Thyroid gland (tissue), 4 donors: ENCODE results near the gene ST3GAL3. TPM values are rescaled to one million over a fixed set of nuclear protein-coding genes. Genes with fewer than 3 reads are reported as not detected.

Experiments
- DNase-seq, 2 donors: peaks; one replicate each; pipeline ENCODE4 v3.0.0-alpha.2; 2019
- H3K27ac ChIP-seq, 3 donors: fragments of 200-600 bp; sonication (generic); 1 replicate in 2 of 3; 2 replicates in 1 of 3; pipeline ENCODE4 v1.5.1; 2016 to 2019; ENCODE audit warnings: mild to moderate bottlenecking in 1 of 3, moderate library complexity in 1 of 3
- H3K27me3 ChIP-seq: fragments of 200-600 bp; sonication (generic); one replicate; pipeline ENCODE4 v1.5.1; 2019
- H3K36me3 ChIP-seq, 2 donors: fragments of 200-600 bp; sonication (generic); one replicate each; pipeline ENCODE4 v1.5.1; 2016 to 2019
- H3K4me1 ChIP-seq, 2 donors: fragments of 200-600 bp; sonication (generic); one replicate each; pipeline ENCODE4 v1.5.1; 2017 to 2019
- H3K4me3 ChIP-seq, 3 donors: fragments of 200-600 bp; sonication (generic); replicated peaks in 1 of 3; 1 replicate in 2 of 3; 2 replicates in 1 of 3; pipeline ENCODE4 v1.5.1; 2016; ENCODE audit warnings: mild to moderate bottlenecking in 1 of 3
- H3K9me3 ChIP-seq: fragments of 200-600 bp; sonication (generic); one replicate; pipeline ENCODE4 v1.5.1; 2017
- CTCF ChIP-seq, 6 experiments: fragments of 200-600 bp in 3 of 6; fragments of 450-650 bp in 3 of 6; sonication (generic) in 3 of 6; IDR thresholded peaks; one replicate each; pipeline ENCODE4 v1.5.1; 2016 to 2019; ENCODE audit warnings: antibody characterized with exemption in 6 of 6, mild to moderate bottlenecking in 2 of 6, inconsistent platforms in 1 of 6, moderate library complexity in 1 of 6
- POLR2A ChIP-seq, 2 donors: fragments of 450-650 bp; IDR thresholded peaks; one replicate each; pipeline ENCODE4 v1.6.1; 2017; ENCODE audit warnings: antibody characterized with exemption in 2 of 2, mild to moderate bottlenecking in 2 of 2, moderate library complexity in 1 of 2
- WGBS, 2 donors: methylation state at CpG; one replicate each; pipeline ENCODE4 v1.1.5; 2017; 5-methylcytosine and 5-hydroxymethylcytosine counted together
- intact Hi-C: fragments of 100-400 bp; cut with DNase I; formaldehyde crosslinking; loops from one replicate; pipeline ENCODE4 v1.15.1; 2023
- total RNA-seq, 4 donors: library from RNA; depleted of rRNA; stranded (reverse); fragments of >200 nt; gene quantifications; one replicate each; pipeline ENCODE4 v1.2.3, GENCODE V29; 2016

ST3GAL3 gene
- total RNA-seq, 4 donors from 2014 or later, result 12.1 to 17.7 (median 14.3) TPM

DNA sequence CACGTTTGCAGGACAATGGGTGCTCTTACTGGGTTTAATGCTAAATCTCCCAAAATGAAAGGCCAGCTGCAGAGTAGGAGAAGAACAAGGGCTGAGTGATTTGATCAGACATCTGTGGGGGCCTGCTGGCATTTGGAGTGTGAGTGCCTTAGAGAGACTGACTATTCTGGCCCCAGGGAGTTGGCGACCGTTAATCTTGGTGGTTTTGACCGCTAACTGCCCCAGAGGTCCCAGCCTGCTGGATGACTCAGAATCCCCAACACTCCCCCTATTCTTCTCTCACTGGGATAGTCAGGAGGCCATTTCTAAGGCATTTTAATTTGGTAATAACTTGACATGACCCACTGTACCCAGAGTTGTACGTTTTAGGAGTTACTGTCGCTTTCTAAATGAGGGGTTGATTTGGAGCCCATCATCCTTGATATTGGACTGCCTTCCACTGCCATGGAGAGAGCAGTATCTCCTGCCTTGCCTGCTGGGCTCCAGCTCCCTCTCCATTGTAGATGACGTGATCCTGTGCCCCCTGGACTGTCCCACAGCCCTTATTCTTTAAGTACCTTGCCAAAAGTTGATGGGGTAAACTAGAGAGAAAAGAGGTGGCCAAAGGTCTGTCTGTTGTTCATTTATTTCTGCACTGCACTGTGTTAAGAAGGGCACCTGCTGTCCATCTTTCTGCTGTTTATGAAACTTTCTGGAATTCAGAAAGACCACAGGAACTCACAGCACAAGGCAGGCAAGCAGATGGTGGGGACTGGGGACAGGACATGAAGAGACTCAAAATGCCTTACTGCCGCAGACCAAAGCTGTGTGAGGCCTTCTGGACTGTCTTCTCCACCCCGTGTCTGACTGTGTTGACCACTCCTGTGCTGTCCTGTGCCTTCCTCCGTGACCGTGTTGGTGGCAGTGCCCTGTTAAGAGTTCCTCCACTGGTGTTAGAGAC is 128.0 kb downstream of the ST3GAL3 start:
- Histone ChIP-seq H3K4me3 (no peak overlapping the region), H3K4me1 (peaks cover 0 to 6% of the 10 kb centered on the region in 2 donors), H3K27me3 (no peaks in the 10 kb centered on the region), H3K36me3 (no peaks in the 10 kb centered on the region), H3K9me3 (no peaks in the 10 kb centered on the region), H3K27ac (no peak overlapping the region)
- TF ChIP-seq POLR2A (IDR thresholded peaks at IDR 0.05) (no peak), CTCF (IDR thresholded peaks at IDR 0.05) (no peak)
- no peak for DNase-seq
- WGBS, 2 donors, result 69 to 71% methylated on average over 11 of the region's 11 CpGs
- intact Hi-C loops, result no loop called here

- no peak overlapping the region for H3K27ac ChIP-seq
- H3K36me3 ChIP-seq, result no peaks in the 10 kb centered on the region
- no peak overlapping the region for H3K4me3 ChIP-seq
- peaks cover 0 to 6% of the 10 kb centered on the region in 2 donors for H3K4me1 ChIP-seq
- intact Hi-C loops, result no loop called here
- H3K9me3 ChIP-seq, result no peaks in the 10 kb centered on the region
- DNase-seq, result peak; percentile 88 to 91
- TF ChIP-seq POLR2A (IDR thresholded peaks at IDR 0.05) (no peak), CTCF (IDR thresholded peaks at IDR 0.05) (no peak)
- WGBS, 2 donors, result 24 to 29% methylated on average over 6 of the region's 6 CpGs
- H3K27me3 ChIP-seq, result no peaks in the 10 kb centered on the region
These were observed 129.1 kb downstream of the ST3GAL3 start for GRCh38 chr1:43836267-43836951.

DNA sequence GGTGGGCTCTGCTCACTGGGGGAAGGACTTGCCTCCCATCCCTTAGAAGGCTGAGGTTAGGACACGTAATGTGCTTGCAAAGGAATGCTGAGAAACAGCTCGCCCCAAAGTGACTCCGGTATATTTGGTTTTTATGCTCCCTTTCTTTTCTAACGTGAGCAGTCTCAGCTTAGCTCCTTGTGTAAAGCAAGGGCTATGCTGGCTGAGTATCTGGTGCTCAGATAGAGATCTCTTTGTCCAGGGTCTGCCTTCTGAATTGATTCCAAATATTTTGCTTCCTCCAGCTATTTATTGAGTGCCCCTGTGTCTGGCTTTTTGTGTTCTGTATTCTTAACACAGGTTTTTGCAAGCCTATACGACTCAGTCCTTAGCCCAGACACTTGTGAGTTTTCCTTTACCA is 131.7 kb downstream of the ST3GAL3 start:
- Histone ChIP-seq H3K36me3 (no peaks in the 10 kb centered on the region), H3K27me3 (no peaks in the 10 kb centered on the region), H3K9me3 (no peaks in the 10 kb centered on the region), H3K27ac (no peak overlapping the region), H3K4me1 (peaks cover 0 to 6% of the 10 kb centered on the region in 2 donors), H3K4me3 (no peak overlapping the region)
- 56 to 61% methylated on average over 5 of the region's 5 CpGs for WGBS, 2 donors
- TF ChIP-seq CTCF (IDR thresholded peaks at IDR 0.05) (no peak), POLR2A (IDR thresholded peaks at IDR 0.05) (no peak)
- no peak for DNase-seq
- intact Hi-C loops, result no loop called here

DNA sequence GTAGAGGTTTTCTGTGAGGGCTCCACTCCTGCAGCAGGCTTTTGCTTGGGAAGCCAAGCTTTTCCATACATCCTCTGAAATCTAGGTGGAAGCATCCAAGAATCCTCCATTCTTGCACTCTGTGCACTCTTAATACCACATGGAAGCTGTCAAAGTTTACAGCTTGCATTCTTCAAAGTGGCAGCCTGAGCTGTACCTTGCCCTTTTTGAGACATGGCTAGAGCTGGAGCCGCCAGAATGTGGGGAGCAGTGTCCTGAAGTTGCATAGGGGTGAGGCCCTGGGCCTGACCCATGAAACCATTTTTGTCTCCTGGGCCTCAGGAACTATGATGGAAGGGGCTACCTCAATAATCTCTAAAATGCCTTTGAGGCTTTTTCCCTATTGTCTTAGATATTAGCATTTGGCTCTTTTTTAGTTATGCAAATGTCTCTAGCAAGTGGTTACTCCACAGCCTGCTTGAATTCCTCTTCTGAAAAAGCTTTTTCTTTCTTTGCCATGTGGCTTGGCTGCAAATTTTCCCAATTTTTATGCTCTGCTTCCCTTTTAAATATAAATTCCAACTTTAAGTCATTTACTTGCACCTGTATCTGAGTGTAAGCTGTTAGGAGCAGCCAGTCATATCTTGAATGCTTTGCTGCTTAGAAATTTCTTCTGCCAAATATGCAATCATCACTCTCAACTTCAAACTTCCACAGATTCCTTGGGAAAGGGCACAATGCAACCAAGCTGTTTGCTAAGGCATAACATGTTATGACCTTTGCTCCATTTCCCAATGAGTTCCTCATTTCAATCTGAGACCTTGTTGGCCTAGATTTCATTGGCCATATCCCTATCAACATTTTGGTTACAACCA is 134.2 kb downstream of the ST3GAL3 start:
- peaks cover 0 to 2% of the 10 kb centered on the region in 2 donors for H3K4me1 ChIP-seq
- intact Hi-C loops, result no loop called here
- no peak overlapping the region for H3K4me3 ChIP-seq
- no peak for TF ChIP-seq POLR2A (IDR thresholded peaks at IDR 0.05)
- no peaks in the 10 kb centered on the region for H3K27me3 ChIP-seq
- no peaks in the 10 kb centered on the region for H3K36me3 ChIP-seq
- no peak for DNase-seq
- H3K27ac ChIP-seq, result no peak overlapping the region
- 89 to 90% methylated on average over 1 of the region's 1 CpG for WGBS, 2 donors
- H3K9me3 ChIP-seq, result no peaks in the 10 kb centered on the region

DNA sequence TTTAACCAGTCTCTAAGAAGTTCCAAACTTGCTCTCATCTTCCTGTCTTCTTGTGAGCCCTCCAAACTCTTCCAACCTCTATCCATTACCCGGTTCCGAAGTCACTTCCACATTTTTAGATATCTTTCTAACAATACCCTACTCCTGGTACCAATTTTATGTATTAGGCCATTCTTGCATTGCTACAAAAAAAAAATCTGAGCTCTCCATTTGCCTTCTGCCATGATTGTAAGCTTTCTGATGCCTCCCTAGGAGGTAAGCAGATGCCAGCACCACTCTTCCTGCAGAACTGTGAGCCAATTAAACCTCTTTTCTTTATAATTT is 134.8 kb downstream of the ST3GAL3 start:
- Histone ChIP-seq H3K4me1 (no peaks in the 10 kb centered on the region), H3K4me3 (no peak overlapping the region), H3K9me3 (no peaks in the 10 kb centered on the region), H3K27me3 (no peaks in the 10 kb centered on the region), H3K36me3 (no peaks in the 10 kb centered on the region), H3K27ac (no peak overlapping the region)
- no peak for TF ChIP-seq POLR2A (IDR thresholded peaks at IDR 0.05)
- no peak for TF ChIP-seq CTCF (IDR thresholded peaks at IDR 0.05)
- WGBS, 2 donors, result 94 to 97% methylated on average over 2 of the region's 2 CpGs
- no peak for DNase-seq
- intact Hi-C loops, result no loop called here
